Erythroblast (primary cell): Measurements from ENCODE around the gene FOXL3.
"Not testable (repeated sequence)": the region's sequence is repeated elsewhere in the genome, so short reads cannot be mapped to it uniquely, and the experiment has no call there.

ENCODE experiments used
- DNase-seq, 2 experiments: peaks; one replicate each; lab custom pipeline; 2025; lab: John Stamatoyannopoulos, UW
- GATA1 ChIP-seq: IDR thresholded peaks from 2 replicates; pipeline ENCODE4 v1.6.1; 2011; ENCODE audit warnings: low read depth, mild to moderate bottlenecking, control low read depth, low read length, moderate library complexity
- POLR2A ChIP-seq: IDR thresholded peaks from 2 replicates; pipeline ENCODE4 v1.6.1; 2011; ENCODE audit warnings: mild to moderate bottlenecking, low read length

Gene FOXL3

GRCh38 chr7:329691-330281 lies 39.8 kb downstream of the FOXL3 start:
- no peak for DNase-seq
- TF ChIP-seq POLR2A: no peak
- TF ChIP-seq GATA1: no peak

GRCh38 chr7:330511-331230 lies 40.7 kb downstream of the FOXL3 start:
- TF ChIP-seq GATA1 (no peak), POLR2A (no peak)
- DNase-seq: no peak

GRCh38 chr7:332020-332517 lies 42.1 kb downstream of the FOXL3 start:
- DNase-seq: no peak
- no peak for TF ChIP-seq GATA1
- TF ChIP-seq POLR2A: no peak

GRCh38 chr7:332646-333392 lies 42.8 kb downstream of the FOXL3 start:
- no peak for TF ChIP-seq POLR2A
- no peak for TF ChIP-seq GATA1
- DNase-seq: peak; percentile 56 to 62

GRCh38 chr7:333393-333764 lies 43.4 kb downstream of the FOXL3 start:
- DNase-seq: no peak
- TF ChIP-seq POLR2A: no peak
- no peak for TF ChIP-seq GATA1

- DNase-seq: no peak
- no peak for TF ChIP-seq POLR2A
- TF ChIP-seq GATA1: no peak
Measured at GRCh38 chr7:334618-335357, 44.8 kb downstream of the FOXL3 start.

GRCh38 chr7:335358-336148 lies 45.6 kb downstream of the FOXL3 start:
- no peak for DNase-seq
- no peak for TF ChIP-seq POLR2A
- TF ChIP-seq GATA1: no peak

- not testable (repeated sequence) for DNase-seq
Measured at GRCh38 chr7:336149-336533, 46.2 kb downstream of the FOXL3 start.

- no peak for DNase-seq
- no peak for TF ChIP-seq POLR2A
- no peak for TF ChIP-seq GATA1
Measured at GRCh38 chr7:336810-337566, 47.0 kb downstream of the FOXL3 start.

- TF ChIP-seq GATA1 (no peak), POLR2A (no peak)
Measured at GRCh38 chr7:337567-337951, 47.6 kb downstream of the FOXL3 start.

GRCh38 chr7:338295-339061 lies 48.5 kb downstream of the FOXL3 start:
- TF ChIP-seq GATA1 (no peak), POLR2A (no peak)
- DNase-seq: no peak

More at GRCh38 chr7:337567-337951, 47.6 kb downstream of the FOXL3 start:
- DNase-seq: no peak

- DNase-seq: no peak
- TF ChIP-seq POLR2A: no peak
- no peak for TF ChIP-seq GATA1
Measured at GRCh38 chr7:339062-339342, 49.0 kb downstream of the FOXL3 start.
